ENCODE data around the gene CHD5. TPM values are rescaled to one million over a fixed set of nuclear protein-coding genes. Genes with fewer than 3 reads are reported as not detected.

CHD5 gene
- total and polyA plus RNA-seq, 2 of the 4 experiments (the other 2 are of a cell fraction): under 0.01 to 0.09 TPM

DNA sequence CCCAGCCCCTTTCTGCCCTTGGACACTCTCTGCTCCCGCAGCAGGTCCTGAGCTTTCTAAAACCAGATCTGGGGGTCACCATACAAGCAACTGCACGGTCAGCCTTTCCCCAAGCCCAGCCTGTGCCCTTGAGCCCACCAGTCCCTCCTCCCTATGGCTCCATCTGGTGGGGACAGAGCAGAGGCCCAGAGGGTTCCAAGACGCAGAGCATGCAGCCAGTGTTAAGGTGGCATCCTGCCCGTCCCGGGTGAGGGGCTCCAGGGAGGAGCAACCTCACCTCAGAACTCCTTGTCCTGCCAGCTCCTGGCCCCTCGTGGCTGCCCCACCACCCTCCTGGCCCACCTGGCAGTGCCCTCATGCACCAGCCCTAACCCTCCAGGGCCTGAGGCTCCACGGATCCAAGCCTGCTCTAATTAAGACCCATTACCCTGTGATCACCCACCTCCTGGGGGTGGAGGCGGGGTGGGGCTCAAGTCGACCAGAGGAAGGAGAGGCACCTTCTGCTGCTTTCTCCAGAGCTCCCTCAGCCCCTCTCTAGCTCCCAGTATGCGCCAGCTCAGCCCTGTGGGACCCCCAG, 8.5 kb downstream of the CHD5 start:
- 21% methylated on average over 3 of the region's 10 CpGs; no CpG with 5 or more reads in 1 of the 2 experiments for WGBS, 2 experiments (ENCODE audit: extremely low coverage in 2 of 2, insufficient read length in 1 of 2)
- Histone ChIP-seq H3K27me3 (ENCODE audit: control insufficient read depth, insufficient read depth, low read length) (peaks cover 29% of the 10 kb centered on the region; the same call in 1 of the 2 replicates), H2BK20ac (ENCODE audit: low read depth, low read length) (no peak overlapping the region), H2AFZ (replicated peaks; ENCODE audit: low read length, poor library complexity) (no peak overlapping the region), H3K9me1 (ENCODE audit: insufficient read depth, low read length) (no peaks in the 10 kb centered on the region), H3K27ac (ENCODE audit: insufficient read depth, low read length) (no peak overlapping the region), H4K20me1 (ENCODE audit: insufficient read depth, low read length) (0 out of 2 replicates have a peak, but pooled peaks cover 3% of the 10 kb centered on the region), H4K5ac (ENCODE audit: low read depth, low read length) (no peak overlapping the region), H3K23ac (ENCODE audit: low read depth, low read length) (no peak overlapping the region), H2BK5ac (ENCODE audit: low read depth, low read length, poor library complexity, severe bottlenecking) (no peak overlapping the region), H3K14ac (replicated peaks; ENCODE audit: low read depth, low read length) (no peak overlapping the region), H3K4me3 (ENCODE audit: insufficient read depth, low read depth, low read length) (no peak overlapping the region), H3K79me1 (ENCODE audit: low read depth in 1 of 2, low read length in 2 of 2) (no peaks in the 10 kb centered on the region), H2BK120ac (ENCODE audit: low read depth, low read length) (no peak overlapping the region), H3K18ac (ENCODE audit: low read depth, low read length) (no peak overlapping the region), H3K36me3 (ENCODE audit: control insufficient read depth, insufficient read depth, low read length) (no peaks in the 10 kb centered on the region), H3K4me1 (ENCODE audit: control insufficient read depth, insufficient read depth, low read length) (no peaks in the 10 kb centered on the region), H2AK9ac (replicated peaks; ENCODE audit: low read depth, low read length, poor library complexity) (no peak overlapping the region), H4K91ac (ENCODE audit: insufficient read depth, low read depth, low read length) (no peak overlapping the region), H2BK15ac (ENCODE audit: low read depth, low read length) (no peak overlapping the region), H4K8ac (ENCODE audit: low read depth in 2 of 2, low read length in 2 of 2) (no peak overlapping the region), H2AK5ac (ENCODE audit: low read depth, low read length) (no peak overlapping the region), H3K56ac (ENCODE audit: extremely low read depth, insufficient read depth, low read length) (no peak overlapping the region), H3K9ac (ENCODE audit: low read depth, low read length) (no peak overlapping the region), H3K4ac (ENCODE audit: low read depth, low read length) (no peak overlapping the region), H3K9me3 (ENCODE audit: control insufficient read depth, insufficient read depth, low read length) (no peaks in the 10 kb centered on the region; the same call in 1 of the 2 replicates), H3K4me2 (ENCODE audit: low read depth, low read length) (no peak overlapping the region)
- ATAC-seq (ENCODE audit: low read depth) (peak; percentile 77), DNase-seq (no peak)
- no TSS peak for BruUV-seq (replicated peaks)
- ChIA-PET POLR2A (ENCODE audit: unreplicated experiment) (no interaction called here), CTCF (no interaction called here)
- in situ Hi-C loops (cut with MboI; ENCODE audit: low sequenced_read_pairs) (no loop called here), dilution Hi-C loops (cut with HindIII; ENCODE audit: low sequenced_read_pairs, unreplicated experiment) (no loop called here), intact Hi-C loops (cut with micrococcal nuclease) (loop anchor here (2.0 to 5.0 kb wide), 2 partner anchors 63 to 119 kb away; no protein-coding TSS in a partner anchor)
- TF ChIP-seq FOS (IDR thresholded peaks at IDR 0.05; ENCODE audit: low read depth, low read length) (no peak), SMC3 (IDR thresholded peaks at IDR 0.05; ENCODE audit: low read depth, low read length) (peak; percentile 23; the same call in 1 of the 2 replicates), MAFK (IDR thresholded peaks at IDR 0.05; ENCODE audit: low read depth, low read length) (no peak), POLR2A (IDR thresholded peaks at IDR 0.05; ENCODE audit: low read depth, low read length) (no peak), RCOR1 (IDR thresholded peaks at IDR 0.05; ENCODE audit: insufficient replicate concordance, low read length) (no peak), RAD21 (IDR thresholded peaks at IDR 0.05; ENCODE audit: low read length) (peak; percentile 24), CEBPB (IDR thresholded peaks at IDR 0.05; ENCODE audit: low read depth, low read length) (no peak), MAZ (IDR thresholded peaks at IDR 0.05; ENCODE audit: borderline replicate concordance, low read depth, low read length) (no peak), MXI1 (IDR thresholded peaks at IDR 0.05; ENCODE audit: borderline replicate concordance, low read depth, low read length) (no peak)
- TF ChIP-seq, protein P1, sequence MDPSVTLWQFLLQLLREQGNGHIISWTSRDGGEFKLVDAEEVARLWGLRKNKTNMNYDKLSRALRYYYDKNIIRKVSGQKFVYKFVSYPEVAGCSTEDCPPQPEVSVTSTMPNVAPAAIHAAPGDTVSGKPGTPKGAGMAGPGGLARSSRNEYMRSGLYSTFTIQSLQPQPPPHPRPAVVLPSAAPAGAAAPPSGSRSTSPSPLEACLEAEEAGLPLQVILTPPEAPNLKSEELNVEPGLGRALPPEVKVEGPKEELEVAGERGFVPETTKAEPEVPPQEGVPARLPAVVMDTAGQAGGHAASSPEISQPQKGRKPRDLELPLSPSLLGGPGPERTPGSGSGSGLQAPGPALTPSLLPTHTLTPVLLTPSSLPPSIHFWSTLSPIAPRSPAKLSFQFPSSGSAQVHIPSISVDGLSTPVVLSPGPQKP (IDR thresholded peaks at IDR 0.05; ENCODE audit: borderline replicate concordance, low read depth, low read length): no peak
- TF ChIP-seq, protein P2, sequence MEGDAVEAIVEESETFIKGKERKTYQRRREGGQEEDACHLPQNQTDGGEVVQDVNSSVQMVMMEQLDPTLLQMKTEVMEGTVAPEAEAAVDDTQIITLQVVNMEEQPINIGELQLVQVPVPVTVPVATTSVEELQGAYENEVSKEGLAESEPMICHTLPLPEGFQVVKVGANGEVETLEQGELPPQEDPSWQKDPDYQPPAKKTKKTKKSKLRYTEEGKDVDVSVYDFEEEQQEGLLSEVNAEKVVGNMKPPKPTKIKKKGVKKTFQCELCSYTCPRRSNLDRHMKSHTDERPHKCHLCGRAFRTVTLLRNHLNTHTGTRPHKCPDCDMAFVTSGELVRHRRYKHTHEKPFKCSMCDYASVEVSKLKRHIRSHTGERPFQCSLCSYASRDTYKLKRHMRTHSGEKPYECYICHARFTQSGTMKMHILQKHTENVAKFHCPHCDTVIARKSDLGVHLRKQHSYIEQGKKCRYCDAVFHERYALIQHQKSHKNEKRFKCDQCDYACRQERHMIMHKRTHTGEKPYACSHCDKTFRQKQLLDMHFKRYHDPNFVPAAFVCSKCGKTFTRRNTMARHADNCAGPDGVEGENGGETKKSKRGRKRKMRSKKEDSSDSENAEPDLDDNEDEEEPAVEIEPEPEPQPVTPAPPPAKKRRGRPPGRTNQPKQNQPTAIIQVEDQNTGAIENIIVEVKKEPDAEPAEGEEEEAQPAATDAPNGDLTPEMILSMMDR (conservative IDR thresholded peaks at IDR 0.05; ENCODE audit: low read depth, low read length): peak; percentile 27

All from IMR-90 (cell line).